HG02938 (cell line): ENCODE results near the gene JAZF1.

ENCODE experiments used
- ATAC-seq: cut with Tn5 transposase; IDR thresholded peaks from one replicate; pipeline ENCODE4 v1.9.1; 2021; ENCODE audit warnings: mild to moderate bottlenecking, moderate library complexity; ENCODE audit not compliant: unreplicated experiment

Gene JAZF1

GRCh38 chr7:28078036-28078901 lies 102.3 kb downstream of the JAZF1 start:
- no peak for ATAC-seq

DNA sequence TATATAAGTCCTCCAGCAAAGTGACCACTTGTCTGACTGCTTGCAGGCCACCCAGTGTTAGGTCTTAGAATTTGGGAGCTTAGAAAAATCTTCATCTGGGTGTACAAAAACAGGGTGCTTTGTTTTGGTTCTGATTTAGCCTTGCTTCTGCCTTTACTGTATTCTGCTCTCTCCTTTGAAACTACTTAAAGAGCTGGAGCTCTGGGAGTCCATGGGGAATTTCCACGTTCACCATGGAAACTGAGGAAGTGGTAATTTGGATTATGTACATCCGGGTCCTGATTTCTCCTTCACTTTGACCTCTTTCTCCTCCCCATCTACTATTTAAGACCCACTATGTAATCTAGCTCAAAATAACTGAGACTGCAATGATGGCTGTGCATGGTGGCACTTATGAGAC lies 103.0 kb downstream of the JAZF1 start:
- no peak for ATAC-seq

GRCh38 chr7:28076423-28077200 lies 104.0 kb downstream of the JAZF1 start:
- ATAC-seq = no peak

DNA sequence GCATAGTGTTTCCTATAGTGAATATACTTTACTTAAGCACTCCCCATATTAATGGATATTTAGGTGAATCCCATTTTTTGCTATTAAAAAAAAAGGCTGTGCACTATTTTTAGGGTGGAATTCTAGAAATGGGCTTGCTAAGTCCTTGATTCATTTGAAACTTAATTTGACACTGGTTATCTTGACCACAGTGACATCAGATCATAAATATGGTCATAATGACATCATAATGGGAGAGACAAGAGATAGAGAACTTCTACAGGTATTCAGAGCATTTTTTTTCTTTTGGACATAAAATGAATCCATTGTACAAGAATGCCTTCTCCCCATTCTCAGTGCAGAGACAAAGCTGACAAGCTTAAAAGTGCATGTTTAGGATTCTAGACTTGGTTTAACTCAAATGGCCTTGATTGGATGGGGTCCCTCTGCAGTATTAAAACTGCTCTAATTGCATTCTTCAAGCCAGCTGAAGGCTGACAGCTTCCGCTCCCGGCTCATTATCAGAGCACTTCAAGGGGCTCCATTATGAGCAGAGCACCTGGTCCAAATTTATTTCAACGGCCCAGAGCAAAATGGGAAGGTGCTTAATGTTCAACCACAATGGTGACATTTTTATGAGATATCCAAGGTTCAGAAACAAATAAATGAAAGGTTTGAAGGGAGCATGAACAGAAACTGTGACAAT lies 104.8 kb downstream of the JAZF1 start:
- no peak for ATAC-seq

- ATAC-seq = no peak
These were observed 107.6 kb downstream of the JAZF1 start for GRCh38 chr7:28072876-28073514.

- no peak for ATAC-seq
These were observed 109.0 kb downstream of the JAZF1 start for GRCh38 chr7:28071570-28071969.

GRCh38 chr7:28070297-28071055 lies 110.1 kb downstream of the JAZF1 start:
- no peak for ATAC-seq

GRCh38 chr7:28069807-28070206 lies 110.8 kb downstream of the JAZF1 start:
- ATAC-seq = no peak

- no peak for ATAC-seq
These were observed 111.2 kb downstream of the JAZF1 start for GRCh38 chr7:28069388-28069787.

DNA sequence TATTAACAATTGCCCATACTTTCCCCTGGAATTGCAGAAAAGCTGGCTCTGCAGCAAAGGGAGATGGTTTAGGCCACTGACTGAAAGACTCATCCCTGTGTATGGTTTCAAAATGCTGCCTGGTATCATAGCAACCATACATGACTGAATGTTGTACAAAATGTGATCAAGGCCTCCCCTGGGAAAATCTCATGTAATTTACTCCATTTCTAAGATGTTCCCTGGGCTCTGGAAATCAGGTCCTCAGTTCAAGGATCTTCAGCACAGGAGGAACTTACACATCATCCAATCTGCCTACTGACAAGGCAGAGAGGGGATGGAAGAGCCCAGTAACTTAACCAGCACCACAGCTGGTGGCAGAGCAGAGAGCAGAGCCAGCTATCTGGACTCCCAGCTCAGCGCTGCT lies 111.8 kb downstream of the JAZF1 start:
- no peak for ATAC-seq

GRCh38 chr7:28067171-28067570 lies 113.4 kb downstream of the JAZF1 start:
- no peak for ATAC-seq

- no peak for ATAC-seq
These were observed 114.8 kb downstream of the JAZF1 start for GRCh38 chr7:28065721-28066285.

- ATAC-seq = no peak
These were observed 115.3 kb downstream of the JAZF1 start for GRCh38 chr7:28065308-28065707.

DNA sequence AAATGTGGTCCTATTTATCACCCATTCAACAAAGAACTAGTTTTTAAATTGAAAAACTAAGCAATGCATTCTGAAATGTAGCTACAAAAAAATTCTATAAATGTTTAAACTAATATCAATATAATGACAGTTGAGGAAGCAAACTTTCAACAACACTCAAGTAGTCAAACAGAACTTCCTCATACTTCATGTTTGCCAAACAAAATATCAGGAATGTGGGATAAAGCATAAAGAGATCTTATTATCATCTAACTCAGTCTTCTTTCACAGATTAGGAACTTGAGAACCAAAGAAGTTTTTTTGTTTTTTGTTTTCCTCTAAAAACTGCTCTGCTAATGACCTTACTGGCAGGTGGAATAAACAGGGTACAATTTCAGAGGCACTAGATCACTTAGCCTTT lies 116.2 kb downstream of the JAZF1 start:
- no peak for ATAC-seq

DNA sequence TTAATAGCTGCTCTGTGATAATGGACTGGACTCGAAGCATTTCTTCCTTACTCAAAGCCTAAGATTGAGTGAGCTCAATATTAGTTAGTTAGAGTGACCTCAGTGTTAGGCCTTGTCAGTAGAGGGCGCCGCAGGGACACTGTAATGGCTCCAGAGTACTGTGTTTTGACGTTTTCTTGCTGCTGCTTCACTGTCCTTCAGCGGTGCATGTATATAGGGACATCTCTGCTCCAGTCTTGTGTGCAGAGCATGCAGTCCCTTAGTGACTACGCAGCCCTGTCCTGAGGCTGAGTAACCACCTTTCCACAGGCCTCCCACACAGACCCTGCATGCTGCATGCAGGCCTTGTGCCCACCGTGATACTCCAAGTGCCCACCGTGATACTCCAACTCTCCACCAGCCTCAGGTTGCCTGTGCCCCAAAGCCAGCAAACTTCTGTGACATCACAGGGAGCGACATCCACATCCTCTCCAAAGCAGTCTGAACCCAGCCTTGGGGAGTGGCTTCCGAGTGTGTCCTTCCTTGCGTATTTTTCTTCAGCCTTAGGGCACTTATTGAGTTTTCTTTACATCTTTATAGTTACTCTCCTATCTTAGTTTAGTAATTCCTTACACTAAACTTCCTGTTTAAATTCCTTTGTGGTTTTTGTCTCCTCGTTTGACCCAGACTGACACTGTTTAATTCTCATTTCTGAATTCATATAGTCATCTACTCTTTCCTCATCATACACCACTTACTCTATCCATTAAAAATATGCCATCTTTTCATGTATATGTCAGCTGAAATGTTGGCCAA lies 118.2 kb downstream of the JAZF1 start:
- ATAC-seq = no peak

- no peak for ATAC-seq
These were observed 118.8 kb downstream of the JAZF1 start for GRCh38 chr7:28061824-28062196.

- ATAC-seq = no peak
These were observed 120.1 kb downstream of the JAZF1 start for GRCh38 chr7:28060371-28060950.

DNA sequence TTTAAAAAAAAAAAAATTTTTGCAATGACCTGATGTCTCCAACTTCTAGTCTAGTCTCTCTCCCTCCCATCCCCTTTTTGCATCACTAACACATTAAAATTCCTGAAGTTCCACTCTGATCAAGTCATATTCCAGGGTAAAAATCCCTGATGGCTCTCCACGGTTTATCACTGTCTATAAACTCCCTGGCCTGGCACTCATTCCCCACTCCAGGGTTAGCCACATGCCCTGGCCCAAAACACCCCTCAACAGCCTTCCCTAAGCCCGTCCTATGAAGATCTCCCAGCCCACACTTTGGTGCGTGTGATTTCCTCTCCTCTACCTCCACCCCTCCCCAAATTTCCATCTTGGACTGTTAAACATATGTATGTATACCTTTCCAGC lies 125.4 kb downstream of the JAZF1 start:
- no peak for ATAC-seq
